Measurements from ENCODE around the gene JAK1.

DNA sequence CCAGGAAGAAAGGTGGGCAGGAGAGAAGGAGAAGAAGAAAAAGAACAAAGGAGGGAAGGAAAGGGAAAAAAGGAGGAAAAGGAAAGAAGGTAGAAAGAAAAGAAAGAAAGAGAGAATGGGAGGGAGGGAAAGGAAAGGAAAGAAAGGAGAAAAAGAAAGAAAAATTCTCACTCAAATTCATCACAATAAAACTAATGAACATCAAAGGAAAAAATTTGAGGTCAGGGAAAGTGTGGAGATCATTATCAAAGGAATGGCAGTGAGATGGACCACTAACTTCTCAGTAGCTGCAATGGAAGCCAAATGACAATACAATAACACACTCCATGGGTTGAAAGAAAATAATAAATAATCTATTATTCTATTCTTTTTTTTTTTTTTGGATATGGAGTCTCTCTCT lies 48.0 kb upstream of the JAK1 start:
- TF ChIP-seq ZNF274 (IDR thresholded peaks at IDR 0.05; ENCODE audit: low read depth, low read length) = no peak
- no peak for TF ChIP-seq SUZ12 (IDR thresholded peaks at IDR 0.05; ENCODE audit: extremely low read depth, insufficient read depth, insufficient read length)

All from NT2/D1 (cell line).